ENCODE data around the gene EPN2.

The EPN2 gene

DNA sequence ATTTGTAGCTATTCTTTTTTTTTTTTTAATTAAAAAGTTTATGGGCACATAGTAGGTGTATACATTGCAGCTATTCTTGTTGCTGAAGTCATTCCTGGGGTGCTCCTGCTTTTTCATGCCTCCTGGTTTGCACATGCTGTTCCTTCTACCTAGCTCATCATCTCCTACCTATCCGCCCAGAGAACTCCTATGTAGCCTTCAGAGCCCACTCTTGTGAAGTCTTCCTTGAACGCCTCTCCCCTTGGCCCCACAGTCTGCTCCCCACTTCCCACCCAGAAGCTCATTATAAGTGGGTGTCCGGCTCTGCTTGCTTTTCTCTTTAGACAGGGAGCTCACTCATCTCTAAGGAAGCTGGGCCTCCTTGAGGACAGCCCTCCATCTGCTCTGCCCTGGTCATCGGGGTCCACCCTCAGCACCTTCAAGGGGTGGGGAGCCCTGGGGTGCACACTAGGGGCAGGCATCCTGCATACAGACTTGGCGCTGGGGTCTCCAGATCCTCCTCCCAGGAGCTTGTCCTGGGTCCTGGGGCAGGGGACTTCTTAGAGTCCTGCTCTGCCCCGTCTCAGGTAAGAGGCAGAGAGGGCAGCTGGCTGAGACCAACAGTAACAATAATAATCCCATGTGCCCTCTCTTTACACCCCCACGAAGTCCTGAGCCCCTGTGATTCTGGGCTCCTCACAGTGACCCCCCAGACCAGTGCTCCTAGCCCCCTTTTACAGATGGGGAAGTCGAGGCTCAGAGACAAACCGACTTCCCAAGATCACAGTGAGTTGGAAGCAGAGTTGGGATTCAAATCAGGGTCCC, 128.9 kb downstream of the EPN2 start:
- no peak for DNase-seq (ENCODE audit: low spot score)

DNA sequence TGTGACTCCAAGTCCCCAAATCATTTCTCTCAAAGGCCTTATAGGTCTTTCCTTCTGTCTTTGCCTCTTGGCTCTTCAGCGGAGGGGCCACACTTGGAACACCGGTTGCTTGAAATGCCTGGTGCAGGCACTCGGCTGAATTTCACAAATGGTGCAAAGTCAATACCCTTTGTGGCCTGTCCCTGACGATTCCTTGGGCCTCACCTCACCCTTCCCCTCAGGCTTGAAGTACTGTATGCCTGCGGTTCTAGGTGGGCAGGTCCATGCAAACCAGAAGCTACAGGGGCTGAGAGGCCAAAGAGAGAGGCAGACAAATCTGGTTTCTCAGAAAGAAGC, 129.4 kb downstream of the EPN2 start:
- DNase-seq (ENCODE audit: low spot score): no peak

DNA sequence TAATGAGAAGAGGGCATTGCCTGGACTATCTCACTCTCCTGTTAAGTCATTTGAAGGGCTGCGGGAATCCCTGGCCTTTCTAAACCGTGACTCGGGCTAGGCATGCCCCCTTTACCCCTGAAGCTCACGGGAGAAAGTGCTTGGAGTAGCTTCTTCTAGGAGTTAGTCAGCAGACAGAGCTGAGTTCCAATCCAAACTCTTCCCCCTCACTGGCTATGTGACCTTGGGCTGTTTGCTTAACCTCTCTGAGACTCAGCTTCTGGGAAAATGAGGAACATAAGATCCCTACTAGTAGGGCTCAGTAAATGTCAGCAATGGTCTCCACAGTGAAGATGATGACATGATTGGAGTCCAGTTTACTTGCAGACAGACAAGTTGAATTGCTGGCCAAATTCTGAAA, 131.1 kb downstream of the EPN2 start:
- no peak for DNase-seq (ENCODE audit: low spot score)

DNA sequence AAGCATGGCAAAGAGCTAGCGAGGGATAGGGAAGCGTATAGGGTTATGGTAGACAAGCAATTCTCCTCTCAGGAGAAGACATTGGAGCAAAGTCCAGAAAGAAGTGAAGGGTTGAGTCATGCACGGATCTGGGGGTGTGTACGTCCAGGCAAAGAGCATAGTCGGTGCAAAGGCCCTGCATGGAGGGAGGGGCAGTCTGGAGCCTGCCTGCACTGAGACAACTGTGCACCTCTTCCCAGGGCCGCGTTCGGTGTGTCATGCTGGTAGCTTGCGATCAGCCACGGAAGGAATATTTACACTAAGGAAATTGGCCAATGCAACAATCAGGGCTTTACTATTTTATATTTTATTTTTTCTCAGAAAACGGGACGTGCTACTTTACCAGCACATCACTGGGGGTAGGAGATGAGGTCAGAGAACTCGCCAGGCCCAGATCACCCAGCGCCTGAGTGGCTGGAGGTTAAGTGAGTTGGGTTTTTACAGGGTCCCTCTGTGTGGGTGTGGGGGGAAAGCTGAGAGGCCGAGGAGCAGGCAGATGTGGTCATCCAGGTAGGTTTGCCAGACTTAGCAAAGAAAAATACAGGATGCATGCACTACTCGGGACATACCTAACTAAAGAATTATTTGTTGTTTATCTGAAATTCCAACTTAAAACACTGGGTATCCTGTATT, 132.1 kb downstream of the EPN2 start:
- no peak for DNase-seq (ENCODE audit: low spot score)

DNA sequence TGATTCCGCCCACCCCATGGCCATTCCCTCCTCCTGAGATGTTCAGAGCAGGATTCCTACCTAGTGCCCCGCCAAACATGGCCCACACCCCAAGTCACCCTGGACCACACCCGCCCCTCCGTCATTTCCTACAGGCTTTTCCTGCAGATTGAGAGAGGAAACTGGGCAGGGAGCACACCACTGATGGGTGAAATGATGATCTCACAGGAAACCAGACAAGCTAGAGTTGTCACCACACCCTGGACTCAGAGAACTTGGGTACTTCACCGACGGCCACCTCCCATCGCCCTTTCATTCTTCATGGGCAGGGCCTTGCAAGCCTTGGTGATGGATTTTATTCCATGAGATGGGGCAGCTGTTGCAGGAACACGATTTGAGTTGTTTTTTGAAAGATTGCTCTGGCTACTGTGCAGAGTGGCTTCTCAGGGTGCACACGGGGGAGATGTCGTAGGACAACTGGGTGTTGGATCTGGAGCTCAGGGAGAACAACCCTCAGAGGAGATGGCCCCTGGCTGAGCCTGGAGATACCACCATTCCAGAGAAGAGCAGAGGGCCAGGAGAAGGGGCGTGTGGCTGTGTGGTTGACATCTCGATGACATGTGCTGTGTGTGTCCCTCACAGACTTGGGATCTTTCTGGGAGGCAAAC, 132.8 kb downstream of the EPN2 start:
- DNase-seq (ENCODE audit: low spot score): no peak

DNA sequence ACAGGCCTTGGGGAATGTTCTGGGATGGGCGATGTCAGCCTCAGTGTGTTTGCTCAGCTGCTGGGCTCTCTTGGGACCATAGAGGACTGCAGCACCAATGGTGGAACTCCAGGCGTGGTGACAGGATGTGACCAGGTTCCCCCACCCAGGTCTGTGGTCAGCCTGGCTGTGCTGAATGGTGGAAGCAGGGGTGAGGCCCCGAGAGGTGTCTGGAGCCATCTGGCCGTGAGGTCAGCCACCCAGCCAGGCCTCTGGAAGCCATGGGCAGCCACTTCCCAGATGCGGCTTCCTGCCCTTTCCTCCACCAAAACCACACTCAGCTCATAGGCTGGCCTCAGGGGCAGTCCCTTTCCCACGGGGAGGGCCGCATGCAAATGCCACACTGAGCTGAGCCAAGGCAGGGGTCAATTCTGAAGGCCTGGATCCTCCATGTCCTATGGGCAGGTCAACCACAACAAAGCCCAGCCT, 133.4 kb downstream of the EPN2 start:
- no peak for DNase-seq (ENCODE audit: low spot score)

DNA sequence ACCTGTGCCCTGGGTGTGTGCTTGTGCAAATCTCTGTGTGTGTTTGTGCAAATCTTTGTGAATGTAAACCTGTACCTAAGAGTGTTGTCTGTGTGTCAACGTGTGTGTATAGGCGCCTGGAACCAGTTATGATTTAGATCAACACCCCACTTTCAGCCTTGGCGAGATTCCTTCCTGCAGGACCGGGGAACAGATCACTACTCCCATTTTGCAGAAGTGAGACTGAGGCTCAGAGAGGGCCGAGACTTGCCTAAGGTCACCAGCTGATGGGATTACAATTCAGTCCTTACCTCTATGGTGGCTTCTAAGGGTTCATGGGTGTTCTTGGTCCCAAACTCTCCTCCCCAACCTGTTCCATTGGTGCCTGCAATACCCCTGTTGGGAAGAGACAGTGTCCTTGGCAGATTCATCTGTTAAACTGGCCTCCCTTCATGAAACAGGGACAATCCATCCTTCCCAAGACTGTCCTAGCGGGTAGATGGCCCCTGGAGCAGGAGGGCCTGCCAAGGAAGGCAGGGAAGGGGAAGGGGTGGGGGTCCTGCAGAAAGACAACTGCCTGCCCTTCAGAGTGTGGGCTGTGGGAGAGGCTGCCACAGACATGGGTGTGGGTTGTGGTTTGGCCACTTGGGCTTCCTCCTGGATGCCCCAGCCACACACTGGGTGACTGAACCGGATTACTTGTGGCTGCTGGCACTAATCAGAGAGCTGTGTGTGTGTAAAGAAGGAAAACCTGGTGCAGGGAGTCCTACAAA, 134.3 kb downstream of the EPN2 start:
- DNase-seq (ENCODE audit: low spot score): no peak

DNA sequence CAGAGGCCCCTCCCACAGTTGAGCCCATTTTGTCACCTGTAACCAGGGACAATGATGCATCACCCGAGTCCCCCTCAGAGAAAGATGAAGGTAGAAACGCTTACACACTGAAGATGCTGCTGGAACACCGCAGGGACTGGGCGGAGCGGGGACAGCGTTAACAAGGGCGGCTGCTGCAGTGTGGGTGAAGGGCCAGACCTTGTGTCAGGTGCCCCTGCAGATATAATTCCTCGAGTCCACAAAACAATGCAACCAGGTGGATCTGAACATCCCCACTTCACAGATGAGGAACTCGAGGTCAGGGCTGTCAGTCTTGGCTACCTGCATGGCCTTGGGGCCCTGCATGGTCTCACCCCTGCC, 134.8 kb downstream of the EPN2 start:
- no peak for DNase-seq (ENCODE audit: low spot score)

DNA sequence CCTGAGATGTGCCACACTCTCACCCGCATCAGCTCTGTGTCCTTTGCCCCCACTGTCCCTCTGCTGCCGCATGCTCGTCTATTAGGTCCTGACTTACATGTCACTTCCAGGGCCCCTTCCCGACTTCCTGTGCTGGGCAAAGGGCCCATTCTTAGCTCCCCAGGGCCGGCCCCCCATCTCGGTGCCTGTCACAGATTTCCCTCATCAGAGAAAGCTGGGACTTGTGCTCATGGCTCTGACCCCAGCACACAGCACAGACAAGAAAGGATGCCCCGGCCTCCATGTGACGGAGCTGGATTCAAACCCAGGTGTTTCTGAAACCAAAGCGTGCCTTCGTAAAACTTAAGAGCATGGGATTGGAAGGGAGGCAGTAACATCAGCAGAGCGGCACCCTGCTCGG, 135.3 kb downstream of the EPN2 start:
- no peak for DNase-seq (ENCODE audit: low spot score)

DNA sequence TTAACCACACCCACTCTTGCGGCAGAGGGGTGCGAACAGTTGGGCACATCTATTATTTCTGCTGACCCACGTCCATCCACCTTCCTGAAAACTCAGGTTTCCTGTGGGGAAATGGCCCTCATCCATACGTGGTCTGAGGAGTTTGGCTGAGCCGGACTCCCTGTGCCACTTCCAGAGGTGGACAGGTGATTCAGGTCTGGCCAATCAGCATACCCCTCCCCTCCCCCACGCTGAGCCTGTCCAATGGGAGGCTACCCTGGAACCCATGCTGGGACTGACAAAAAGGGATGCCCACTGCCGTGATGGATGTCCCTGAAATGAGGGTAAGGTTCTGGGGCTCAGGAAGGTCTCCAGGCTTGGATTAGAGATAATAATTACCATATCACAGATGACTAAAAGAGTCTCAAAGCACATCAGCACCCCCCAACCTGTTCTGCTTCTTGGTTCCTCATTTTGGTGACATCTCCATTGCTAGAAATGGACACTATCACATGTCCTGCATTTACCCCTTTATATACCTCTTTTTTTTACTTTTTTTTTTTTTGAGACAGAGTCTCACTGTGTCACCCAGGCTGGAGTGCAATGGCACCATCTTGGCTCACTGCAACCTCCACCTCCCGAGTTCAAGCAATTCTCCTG, 135.8 kb downstream of the EPN2 start:
- no peak for DNase-seq (ENCODE audit: low spot score)

DNA sequence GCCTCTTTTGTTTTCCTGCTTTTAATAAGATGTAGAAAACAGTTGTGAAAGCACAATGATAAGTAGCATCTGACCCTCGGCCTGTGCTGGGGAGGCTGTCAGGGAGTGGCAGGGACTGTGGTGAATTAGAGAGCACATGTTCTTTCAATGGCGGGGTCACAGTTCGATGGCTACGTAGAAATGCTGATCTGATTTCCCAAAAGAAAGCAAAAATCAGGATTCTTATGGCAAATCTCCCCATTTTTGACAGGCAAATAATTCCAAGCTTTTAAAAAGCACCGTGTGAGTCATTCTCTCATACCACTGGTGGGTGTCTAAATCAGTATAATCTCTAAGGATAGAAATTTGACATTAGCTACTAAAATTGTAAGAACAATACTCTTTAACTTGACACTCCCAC, 137.0 kb downstream of the EPN2 start:
- no peak for DNase-seq (ENCODE audit: low spot score)

DNA sequence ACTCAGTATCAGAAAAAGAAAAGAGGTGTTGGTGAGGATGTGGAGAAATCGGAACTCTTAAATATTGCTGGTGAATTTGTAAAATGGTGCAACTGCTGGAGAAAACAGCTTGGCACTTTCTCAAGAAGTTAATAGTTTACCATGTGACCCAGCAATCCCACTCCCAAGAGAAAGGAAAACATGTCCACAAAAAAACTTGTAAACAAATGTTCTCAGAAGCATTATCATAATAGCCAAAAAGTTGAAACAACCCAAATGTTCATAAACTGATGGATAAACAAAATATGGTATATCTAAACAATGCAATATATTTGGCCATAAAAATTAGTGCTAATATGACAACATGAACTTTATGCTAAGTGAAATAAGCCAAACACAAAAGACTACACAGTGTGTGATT, 138.6 kb downstream of the EPN2 start:
- no peak for DNase-seq (ENCODE audit: low spot score)

DNA sequence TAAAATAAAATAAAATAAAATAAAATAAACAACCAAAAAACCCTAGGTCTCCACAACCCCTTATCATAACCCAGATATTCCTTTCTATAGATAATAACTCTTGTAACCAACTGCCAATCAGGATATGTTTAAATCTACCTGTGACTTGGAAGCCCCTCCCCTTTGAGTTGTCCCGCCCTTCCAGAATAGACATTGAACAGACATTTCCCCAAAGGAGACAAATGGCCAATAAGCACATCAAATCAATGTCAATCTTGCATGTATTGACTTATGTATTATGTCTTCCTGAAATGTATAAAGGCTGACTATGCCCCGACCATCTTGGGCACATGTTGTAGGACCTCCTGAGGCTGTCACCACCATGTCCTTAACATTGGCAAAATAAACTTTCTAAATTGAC, 139.6 kb downstream of the EPN2 start:
- no peak for DNase-seq (ENCODE audit: low spot score)

DNA sequence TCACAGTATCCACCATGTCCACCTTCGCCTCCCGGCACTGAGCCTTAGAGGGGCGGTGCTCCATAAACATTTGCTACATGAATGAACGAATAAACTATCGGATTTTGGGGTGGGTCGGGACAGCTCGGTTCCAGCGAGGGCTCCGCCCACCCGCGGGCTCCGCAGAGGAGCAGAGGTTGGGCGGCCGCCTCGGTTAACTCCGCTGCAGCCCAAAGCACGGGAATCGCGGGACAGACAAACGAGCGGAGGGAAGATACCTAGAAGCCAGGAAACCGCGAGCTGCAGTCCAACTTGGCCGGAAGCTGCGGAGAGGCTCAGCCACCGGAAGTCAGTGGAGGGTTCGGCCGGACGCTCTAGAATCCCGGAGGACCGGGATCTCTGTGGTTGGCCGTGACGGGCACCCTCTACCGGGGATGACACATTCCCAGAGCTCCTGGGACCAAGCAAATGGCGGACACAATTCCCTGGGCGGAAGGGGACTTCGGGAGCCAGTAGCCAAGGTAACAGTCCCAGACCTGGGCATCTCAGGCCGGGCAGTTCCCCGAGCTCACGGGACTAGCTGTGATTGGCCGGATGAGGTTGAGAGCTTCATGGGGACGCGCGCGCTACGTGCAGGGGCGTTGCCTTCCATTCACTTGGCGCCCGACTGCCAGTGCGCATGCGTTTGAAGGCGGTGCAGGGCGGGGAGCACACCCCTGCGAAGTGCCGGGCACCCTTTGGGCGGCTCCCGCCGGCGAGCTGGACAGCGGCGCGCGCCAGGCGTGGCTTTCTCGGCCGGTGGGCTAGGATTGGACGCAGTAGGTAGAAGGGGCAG, 140.6 kb downstream of the EPN2 start:
- peak; percentile 99 for DNase-seq (ENCODE audit: low spot score)

DNA sequence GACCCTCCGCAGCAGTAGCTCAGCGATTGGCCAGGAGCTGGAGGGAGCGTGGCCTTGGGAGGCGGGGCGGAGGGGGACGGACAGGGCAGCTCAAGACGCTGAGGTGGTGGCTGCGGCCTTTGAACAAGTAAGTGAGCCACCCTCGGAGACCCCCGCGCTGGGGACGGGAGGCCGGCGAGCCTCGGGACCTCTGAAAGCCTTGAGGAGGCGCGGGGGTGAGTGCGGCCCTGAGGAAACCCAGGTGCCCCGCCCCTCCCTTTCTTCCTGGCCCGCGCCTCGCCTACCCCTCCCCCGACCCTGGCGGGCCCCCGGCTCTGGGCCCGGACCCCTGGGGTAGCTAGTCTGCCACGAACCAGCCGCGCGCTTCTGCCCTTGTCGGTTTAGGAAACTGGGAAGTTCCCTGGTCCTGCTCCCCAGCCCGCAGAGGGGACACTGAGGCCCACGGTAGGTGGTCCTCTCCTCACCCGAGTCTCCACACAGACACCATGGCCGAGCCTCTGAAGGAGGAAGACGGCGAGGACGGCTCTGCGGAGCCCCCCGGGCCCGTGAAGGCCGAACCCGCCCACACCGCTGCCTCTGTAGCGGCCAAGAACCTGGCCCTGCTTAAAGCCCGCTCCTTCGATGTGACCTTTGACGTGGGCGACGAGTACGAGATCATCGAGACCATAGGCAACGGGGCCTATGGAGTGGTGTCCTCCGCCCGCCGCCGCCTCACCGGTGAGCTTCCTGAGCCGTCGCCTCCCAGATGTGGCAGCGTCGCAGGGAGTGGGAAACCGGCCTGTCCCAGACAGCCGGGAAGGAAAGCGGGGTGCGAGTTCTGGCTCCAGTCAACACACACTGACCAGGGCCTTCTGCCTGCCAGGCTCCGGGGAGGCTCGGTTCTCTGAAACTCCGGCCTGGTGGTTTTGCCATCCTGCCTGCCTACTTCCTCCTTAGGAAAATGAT, 141.5 kb downstream of the EPN2 start, which contains the start of gene MAPK7:
MAPK7 (plus strand) TSS at position 83 of the 945 bp plus-strand sequence; CDS start at position 486, 403 bp downstream.
- DNase-seq (ENCODE audit: low spot score): peak; percentile 37

DNA sequence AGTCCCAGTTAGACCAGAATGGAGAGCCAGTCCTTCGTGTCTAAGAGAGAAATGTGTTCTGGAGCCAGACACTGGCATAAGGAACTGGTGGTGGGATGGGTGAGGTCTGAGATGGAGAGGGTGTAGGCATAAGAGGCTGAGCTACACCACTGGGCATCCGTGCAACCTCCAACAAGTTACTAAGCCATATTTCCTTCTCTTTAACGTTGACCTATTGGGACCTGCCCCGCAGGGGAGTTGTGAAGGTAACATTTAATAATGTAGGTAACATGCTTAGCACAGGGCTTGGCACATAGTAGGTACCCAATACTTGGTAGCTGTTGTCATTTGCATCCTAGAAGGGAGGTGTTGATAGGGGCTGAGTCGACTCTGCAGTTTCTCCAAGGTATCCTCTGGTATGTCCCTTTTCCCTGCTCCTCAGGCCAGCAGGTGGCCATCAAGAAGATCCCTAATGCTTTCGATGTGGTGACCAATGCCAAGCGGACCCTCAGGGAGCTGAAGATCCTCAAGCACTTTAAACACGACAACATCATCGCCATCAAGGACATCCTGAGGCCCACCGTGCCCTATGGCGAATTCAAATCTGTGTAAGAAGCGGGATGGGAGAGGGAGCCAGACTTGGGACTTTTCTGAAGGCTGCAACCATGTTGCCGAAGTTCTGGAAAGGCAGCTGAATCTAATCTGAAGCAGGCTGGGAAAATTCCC, 142.3 kb downstream of the EPN2 start:
- no peak for DNase-seq (ENCODE audit: low spot score)

DNA sequence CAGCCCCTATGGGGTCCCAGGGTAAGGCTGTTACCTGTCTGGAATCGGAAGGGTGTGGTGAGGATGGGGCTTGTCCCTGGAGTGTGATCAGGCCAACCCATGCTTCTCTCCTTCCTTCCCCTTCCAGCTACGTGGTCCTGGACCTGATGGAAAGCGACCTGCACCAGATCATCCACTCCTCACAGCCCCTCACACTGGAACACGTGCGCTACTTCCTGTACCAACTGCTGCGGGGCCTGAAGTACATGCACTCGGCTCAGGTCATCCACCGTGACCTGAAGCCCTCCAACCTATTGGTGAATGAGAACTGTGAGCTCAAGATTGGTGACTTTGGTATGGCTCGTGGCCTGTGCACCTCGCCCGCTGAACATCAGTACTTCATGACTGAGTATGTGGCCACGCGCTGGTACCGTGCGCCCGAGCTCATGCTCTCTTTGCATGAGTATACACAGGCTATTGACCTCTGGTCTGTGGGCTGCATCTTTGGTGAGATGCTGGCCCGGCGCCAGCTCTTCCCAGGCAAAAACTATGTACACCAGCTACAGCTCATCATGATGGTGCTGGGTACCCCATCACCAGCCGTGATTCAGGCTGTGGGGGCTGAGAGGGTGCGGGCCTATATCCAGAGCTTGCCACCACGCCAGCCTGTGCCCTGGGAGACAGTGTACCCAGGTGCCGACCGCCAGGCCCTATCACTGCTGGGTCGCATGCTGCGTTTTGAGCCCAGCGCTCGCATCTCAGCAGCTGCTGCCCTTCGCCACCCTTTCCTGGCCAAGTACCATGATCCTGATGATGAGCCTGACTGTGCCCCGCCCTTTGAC, 143.5 kb downstream of the EPN2 start:
- no peak for DNase-seq (ENCODE audit: low spot score)

DNA sequence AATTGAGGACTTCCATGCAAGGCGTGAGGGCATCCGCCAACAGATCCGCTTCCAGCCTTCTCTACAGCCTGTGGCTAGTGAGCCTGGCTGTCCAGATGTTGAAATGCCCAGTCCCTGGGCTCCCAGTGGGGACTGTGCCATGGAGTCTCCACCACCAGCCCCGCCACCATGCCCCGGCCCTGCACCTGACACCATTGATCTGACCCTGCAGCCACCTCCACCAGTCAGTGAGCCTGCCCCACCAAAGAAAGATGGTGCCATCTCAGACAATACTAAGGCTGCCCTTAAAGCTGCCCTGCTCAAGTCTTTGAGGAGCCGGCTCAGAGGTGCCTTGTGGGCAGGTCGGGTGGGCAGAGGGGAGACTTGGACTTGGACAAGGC, 144.2 kb downstream of the EPN2 start:
- no peak for DNase-seq (ENCODE audit: low spot score)
